ENCODE results near the gene FOXP3.
"Not testable (repeated sequence)": the region's sequence is repeated elsewhere in the genome, so short reads cannot be mapped to it uniquely, and the experiment has no call there.

FOXP3 gene

DNA sequence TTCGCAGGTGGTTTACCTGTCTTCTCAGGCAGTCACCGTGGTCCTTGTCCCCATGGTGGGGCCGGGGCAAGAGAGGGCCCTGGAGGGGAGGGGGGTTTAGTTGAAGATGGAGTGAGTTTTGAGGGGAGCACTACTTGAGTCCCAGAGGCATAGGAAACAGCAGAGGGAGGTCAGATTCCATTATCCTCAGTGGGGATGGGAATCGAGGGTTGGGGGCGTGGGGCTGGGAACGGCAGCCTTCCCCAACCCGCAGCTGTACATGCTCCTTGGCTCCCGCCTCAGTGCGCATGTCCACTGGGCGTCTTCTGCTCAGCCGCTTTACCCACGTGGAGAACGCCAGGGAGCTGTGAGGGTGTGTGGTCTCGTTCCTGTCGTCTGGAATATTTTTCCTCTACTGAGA lies 38.8 kb upstream of the FOXP3 start, which contains the start of gene GAGE10:
TSS of gene GAGE10 (plus strand) at position 301 of the 400 bp plus-strand sequence. CDS start 1,214 bp downstream, outside the sequence.
- Histone ChIP-seq H3K36me3 (replicated peaks) (no peaks in the 10 kb centered on the region), H3K27me3 (replicated peaks) (no peaks in the 10 kb centered on the region), H3K4me3 (ENCODE audit: low read depth, low read length) (no peak within 1 kb of the TSS), H3K27ac (no peak within 1 kb of the TSS)
- TF ChIP-seq, protein P1, sequence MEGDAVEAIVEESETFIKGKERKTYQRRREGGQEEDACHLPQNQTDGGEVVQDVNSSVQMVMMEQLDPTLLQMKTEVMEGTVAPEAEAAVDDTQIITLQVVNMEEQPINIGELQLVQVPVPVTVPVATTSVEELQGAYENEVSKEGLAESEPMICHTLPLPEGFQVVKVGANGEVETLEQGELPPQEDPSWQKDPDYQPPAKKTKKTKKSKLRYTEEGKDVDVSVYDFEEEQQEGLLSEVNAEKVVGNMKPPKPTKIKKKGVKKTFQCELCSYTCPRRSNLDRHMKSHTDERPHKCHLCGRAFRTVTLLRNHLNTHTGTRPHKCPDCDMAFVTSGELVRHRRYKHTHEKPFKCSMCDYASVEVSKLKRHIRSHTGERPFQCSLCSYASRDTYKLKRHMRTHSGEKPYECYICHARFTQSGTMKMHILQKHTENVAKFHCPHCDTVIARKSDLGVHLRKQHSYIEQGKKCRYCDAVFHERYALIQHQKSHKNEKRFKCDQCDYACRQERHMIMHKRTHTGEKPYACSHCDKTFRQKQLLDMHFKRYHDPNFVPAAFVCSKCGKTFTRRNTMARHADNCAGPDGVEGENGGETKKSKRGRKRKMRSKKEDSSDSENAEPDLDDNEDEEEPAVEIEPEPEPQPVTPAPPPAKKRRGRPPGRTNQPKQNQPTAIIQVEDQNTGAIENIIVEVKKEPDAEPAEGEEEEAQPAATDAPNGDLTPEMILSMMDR (IDR thresholded peaks at IDR 0.05; ENCODE audit: low read depth, low read length, missing control alignments): no peak
- no peak for DNase-seq
- in situ Hi-C loops (cut with HindIII; ENCODE audit: low pct_ligation_motif_present, low sequenced_read_pairs): no loop called here

DNA sequence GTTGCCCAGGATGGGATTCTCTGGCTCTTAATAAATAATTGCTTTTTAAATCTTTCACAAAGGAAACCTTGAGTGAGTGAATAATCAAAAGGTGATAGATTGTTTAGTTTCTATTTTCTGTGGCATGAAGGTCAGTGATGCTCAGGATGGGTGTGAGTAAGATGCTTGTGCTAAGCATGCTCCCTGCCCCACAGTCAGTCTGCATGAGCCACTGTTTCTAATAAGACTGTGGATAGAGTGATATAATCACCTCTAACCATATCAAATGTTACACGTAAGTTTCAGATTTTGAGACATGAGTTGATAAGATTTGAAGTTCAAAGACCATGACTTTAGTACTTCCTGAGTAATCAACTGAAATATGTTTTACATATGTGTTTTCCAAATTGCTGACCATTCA lies 36.2 kb upstream of the FOXP3 start:
- Histone ChIP-seq H3K27ac (no peak overlapping the region), H3K36me3 (replicated peaks) (no peaks in the 10 kb centered on the region), H3K27me3 (replicated peaks) (no peaks in the 10 kb centered on the region), H3K4me3 (ENCODE audit: low read depth, low read length) (no peak overlapping the region)
- DNase-seq: no peak
- in situ Hi-C loops (cut with HindIII; ENCODE audit: low pct_ligation_motif_present, low sequenced_read_pairs): no loop called here
- TF ChIP-seq, protein P1 (IDR thresholded peaks at IDR 0.05; ENCODE audit: low read depth, low read length, missing control alignments): no peak

DNA sequence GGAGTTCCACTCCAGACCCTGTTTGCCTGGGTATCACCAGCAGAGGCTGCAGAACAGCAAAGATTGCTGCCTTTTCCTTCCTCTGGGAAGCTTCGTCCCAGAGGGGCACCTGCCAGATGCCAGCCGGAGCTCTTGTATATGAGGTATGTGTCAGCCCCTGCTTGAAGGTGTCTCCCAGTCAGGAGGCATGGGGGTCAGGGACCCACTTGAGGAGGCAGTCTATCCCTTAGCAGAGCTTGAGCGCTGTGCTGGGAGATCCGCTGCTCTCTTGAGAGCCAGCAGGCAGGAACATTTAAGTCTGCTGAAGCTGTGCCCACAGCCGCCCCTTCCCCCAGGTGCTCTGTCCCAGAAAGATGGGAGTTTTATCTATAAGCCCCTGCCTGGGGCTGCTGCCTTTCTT lies 34.8 kb upstream of the FOXP3 start:
- H3K4me3 ChIP-seq (ENCODE audit: low read depth, low read length); DNase-seq; in situ Hi-C loops (cut with HindIII; ENCODE audit: low pct_ligation_motif_present, low sequenced_read_pairs); H3K27me3 ChIP-seq (replicated peaks); H3K27ac ChIP-seq; H3K36me3 ChIP-seq (replicated peaks): not testable (repeated sequence)

DNA sequence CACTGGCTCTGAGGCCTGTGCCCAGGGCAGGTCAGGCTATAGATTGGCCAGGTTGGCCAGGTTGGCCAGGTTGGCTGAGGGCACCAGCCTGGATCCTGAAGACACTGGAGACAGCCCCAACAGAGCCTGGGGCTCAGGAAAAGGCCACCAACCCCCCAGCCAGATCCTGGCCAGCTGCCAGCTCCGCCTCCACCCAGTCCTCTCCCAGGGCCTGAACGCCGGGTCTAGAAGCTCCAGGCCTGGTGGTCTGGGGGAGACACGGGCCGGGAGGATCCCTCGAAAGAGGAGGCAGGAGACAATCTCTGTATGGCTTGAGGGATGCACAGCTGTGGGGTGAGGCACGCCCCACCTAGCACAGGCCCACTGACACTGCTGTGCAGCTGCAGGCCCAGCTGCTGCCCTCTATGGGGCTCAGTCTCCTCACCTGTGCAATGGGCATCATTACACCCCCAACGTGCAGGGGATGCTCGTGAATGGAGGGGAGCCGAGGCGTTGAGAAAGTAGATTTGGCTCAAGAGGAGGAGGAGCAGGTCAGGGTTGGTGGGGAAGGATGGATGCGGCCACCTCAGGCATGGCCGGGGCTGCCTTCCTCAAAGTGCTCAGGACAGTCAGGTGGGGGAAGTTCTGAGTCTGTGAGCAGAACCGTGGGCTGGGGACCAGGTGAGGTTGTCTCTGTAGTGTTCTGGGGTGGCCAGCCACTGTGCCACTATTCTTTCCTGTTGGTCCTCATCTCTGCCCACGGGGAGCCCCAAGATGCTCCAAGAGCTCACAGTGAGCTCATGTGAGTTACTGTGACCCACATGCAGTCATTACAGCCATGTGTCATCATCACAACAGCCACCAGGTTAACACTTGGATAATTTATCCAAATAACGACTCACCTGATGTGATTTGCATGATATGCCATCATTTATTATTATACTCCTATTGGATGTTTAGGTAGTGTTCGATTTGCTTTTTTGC lies 28.2 kb upstream of the FOXP3 start:
- H3K4me3 ChIP-seq (ENCODE audit: low read depth, low read length): no peak overlapping the region
- no peaks in the 10 kb centered on the region for H3K36me3 ChIP-seq (replicated peaks)
- no peak for DNase-seq
- in situ Hi-C loops (cut with HindIII; ENCODE audit: low pct_ligation_motif_present, low sequenced_read_pairs): no loop called here
- TF ChIP-seq, protein P1 (IDR thresholded peaks at IDR 0.05; ENCODE audit: low read depth, low read length, missing control alignments): no peak
- H3K27ac ChIP-seq: no peak overlapping the region
- no peaks in the 10 kb centered on the region for H3K27me3 ChIP-seq (replicated peaks)

DNA sequence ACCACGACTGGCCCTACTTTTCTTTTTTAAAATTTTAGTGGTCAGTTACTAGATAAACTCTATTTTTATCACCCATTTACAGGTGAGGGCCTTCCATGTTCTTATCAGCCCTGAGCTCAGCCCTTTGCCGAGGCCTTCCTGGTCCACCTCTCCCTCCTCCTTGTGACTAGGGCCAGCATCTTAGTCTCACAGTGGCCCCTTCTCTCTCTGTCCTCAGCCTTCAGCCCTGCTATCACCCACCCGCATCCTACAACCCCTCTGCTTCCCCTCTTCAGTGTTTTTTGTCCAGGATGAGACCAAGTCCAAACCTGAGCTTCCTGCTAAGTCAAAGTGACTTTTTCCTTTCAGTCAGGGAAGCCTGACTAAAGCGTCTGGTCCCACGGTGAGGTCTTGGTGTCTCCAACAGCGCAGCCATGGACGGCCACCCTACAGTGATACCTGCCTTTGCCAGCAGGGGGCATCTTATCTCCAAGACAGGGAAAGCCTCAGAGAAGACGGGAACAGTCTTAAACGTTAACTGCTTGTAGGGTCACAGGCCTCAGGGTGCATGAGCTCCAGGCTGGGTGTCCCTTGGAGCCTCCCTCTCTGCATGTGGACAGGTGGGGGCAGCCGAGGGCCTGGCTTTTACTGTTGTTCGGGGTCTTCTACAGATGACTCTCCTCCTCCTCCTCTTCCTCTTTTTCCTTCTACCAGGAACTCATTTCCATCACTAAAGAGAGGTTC lies 27.3 kb upstream of the FOXP3 start:
- in situ Hi-C loops (cut with HindIII; ENCODE audit: low pct_ligation_motif_present, low sequenced_read_pairs): no loop called here
- Histone ChIP-seq H3K27ac (no peak overlapping the region), H3K36me3 (replicated peaks) (no peaks in the 10 kb centered on the region), H3K27me3 (replicated peaks) (no peaks in the 10 kb centered on the region), H3K4me3 (ENCODE audit: low read depth, low read length) (no peak overlapping the region)
- TF ChIP-seq, protein P1 (IDR thresholded peaks at IDR 0.05; ENCODE audit: low read depth, low read length, missing control alignments): peak; percentile 78
- DNase-seq: peak; percentile 42

DNA sequence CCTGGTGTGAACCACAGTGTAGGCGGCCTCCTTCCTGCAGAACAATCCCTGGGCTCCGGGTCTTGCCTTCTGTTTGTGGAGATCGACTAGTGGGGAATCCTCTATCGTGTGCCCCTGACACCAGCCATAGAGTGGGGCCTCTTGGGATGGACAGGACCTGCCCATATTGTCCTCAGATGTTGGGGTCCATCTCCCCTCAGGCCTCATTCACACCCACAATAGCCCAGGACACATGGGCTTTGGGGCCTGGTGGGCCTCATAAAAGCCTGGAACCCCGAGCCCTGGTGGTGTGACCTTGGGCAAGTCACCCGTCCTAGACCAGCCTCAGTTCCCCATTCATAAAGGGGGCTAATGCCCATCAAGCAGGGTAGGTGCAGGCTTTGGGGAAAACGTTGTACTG lies 25.7 kb upstream of the FOXP3 start:
- Histone ChIP-seq H3K27ac (no peak overlapping the region), H3K27me3 (replicated peaks) (no peaks in the 10 kb centered on the region), H3K4me3 (ENCODE audit: low read depth, low read length) (no peak overlapping the region), H3K36me3 (replicated peaks) (no peaks in the 10 kb centered on the region)
- no peak for DNase-seq
- in situ Hi-C loops (cut with HindIII; ENCODE audit: low pct_ligation_motif_present, low sequenced_read_pairs): no loop called here
- TF ChIP-seq, protein P1 (IDR thresholded peaks at IDR 0.05; ENCODE audit: low read depth, low read length, missing control alignments): no peak
